ENCODE results near the gene TEN1. TPM values are rescaled to one million over a fixed set of nuclear protein-coding genes. Genes with fewer than 3 reads are reported as not detected.

The TEN1 gene
- total and polyA plus RNA-seq, 2 of the 4 experiments (the other 2 are of a cell fraction) = 14.7 to 17.9 TPM

GRCh38 chr17:76032780-76033108 is 53.7 kb downstream of the TEN1 start:
- Histone ChIP-seq H2BK120ac (ENCODE audit: low read depth, low read length) (no peak overlapping the region), H2BK20ac (ENCODE audit: low read depth, low read length) (no peak overlapping the region), H3K14ac (replicated peaks; ENCODE audit: low read depth, low read length) (no peak overlapping the region), H2AK5ac (ENCODE audit: low read depth, low read length) (no peak overlapping the region), H3K18ac (ENCODE audit: low read depth, low read length) (no peak overlapping the region), H3K4ac (ENCODE audit: low read depth, low read length) (no peak overlapping the region), H4K91ac (ENCODE audit: insufficient read depth, low read depth, low read length) (no peak overlapping the region), H4K5ac (ENCODE audit: low read depth, low read length) (no peak overlapping the region), H3K36me3 (ENCODE audit: control insufficient read depth, insufficient read depth, low read length) (0 out of 2 replicates have a peak, but pooled peaks cover 2% of the 10 kb centered on the region), H3K27me3 (ENCODE audit: control insufficient read depth, insufficient read depth, low read length) (no peaks in the 10 kb centered on the region), H3K4me3 (ENCODE audit: insufficient read depth, low read depth, low read length) (no peak overlapping the region), H3K9ac (ENCODE audit: low read depth, low read length) (no peak overlapping the region), H4K8ac (ENCODE audit: low read depth in 2 of 2, low read length in 2 of 2) (no peak overlapping the region), H3K4me2 (ENCODE audit: low read depth, low read length) (no peak overlapping the region), H2AK9ac (replicated peaks; ENCODE audit: low read depth, low read length, poor library complexity) (no peak overlapping the region), H2BK15ac (ENCODE audit: low read depth, low read length) (no peak overlapping the region), H2BK5ac (ENCODE audit: low read depth, low read length, poor library complexity, severe bottlenecking) (no peak overlapping the region), H3K9me1 (ENCODE audit: insufficient read depth, low read length) (no peaks in the 10 kb centered on the region; the same call in 1 of the 2 replicates), H4K20me1 (ENCODE audit: insufficient read depth, low read length) (no peaks in the 10 kb centered on the region), H3K27ac (ENCODE audit: insufficient read depth, low read length) (no peak overlapping the region), H2AFZ (replicated peaks; ENCODE audit: low read length, poor library complexity) (no peak overlapping the region), H3K4me1 (ENCODE audit: control insufficient read depth, insufficient read depth, low read length) (peaks cover 2% of the 10 kb centered on the region; the same call in 1 of the 2 replicates), H3K9me3 (ENCODE audit: control insufficient read depth, insufficient read depth, low read length) (no peaks in the 10 kb centered on the region), H3K23ac (ENCODE audit: low read depth, low read length) (no peak overlapping the region), H3K56ac (ENCODE audit: extremely low read depth, insufficient read depth, low read length) (no peak overlapping the region), H3K79me1 (ENCODE audit: low read depth in 1 of 2, low read length in 2 of 2) (no peaks in the 10 kb centered on the region)
- POLR2A ChIA-PET (ENCODE audit: unreplicated experiment) = no interaction called here
- DNase-seq (no peak), ATAC-seq (ENCODE audit: low read depth) (no peak)
- no TSS peak for BruUV-seq (replicated peaks)
- intact Hi-C loops (cut with micrococcal nuclease) (no loop called here), dilution Hi-C loops (cut with HindIII; ENCODE audit: low sequenced_read_pairs, unreplicated experiment) (no loop called here), in situ Hi-C loops (cut with MboI; ENCODE audit: low sequenced_read_pairs) (no loop called here)
- CTCF ChIA-PET = no interaction called here
- WGBS, 2 experiments (ENCODE audit: extremely low coverage in 2 of 2, insufficient read length in 1 of 2) = no CpG with 5 or more reads among the region's 5 CpGs
- TF ChIP-seq USF2 (IDR thresholded peaks at IDR 0.05; ENCODE audit: low read depth, low read length) (no peak), CEBPB (IDR thresholded peaks at IDR 0.05; ENCODE audit: low read depth, low read length) (no peak), RCOR1 (IDR thresholded peaks at IDR 0.05; ENCODE audit: insufficient replicate concordance, low read length) (no peak), BHLHE40 (IDR thresholded peaks at IDR 0.05; ENCODE audit: low read depth, low read length) (no peak), MAZ (IDR thresholded peaks at IDR 0.05; ENCODE audit: borderline replicate concordance, low read depth, low read length) (no peak), CHD1 (IDR thresholded peaks at IDR 0.05; ENCODE audit: low read depth, low read length) (no peak), MAFK (IDR thresholded peaks at IDR 0.05; ENCODE audit: low read depth, low read length) (no peak), NFE2L2 (IDR thresholded peaks at IDR 0.05; ENCODE audit: low read depth, low read length) (no peak)
- TF ChIP-seq, protein P1, sequence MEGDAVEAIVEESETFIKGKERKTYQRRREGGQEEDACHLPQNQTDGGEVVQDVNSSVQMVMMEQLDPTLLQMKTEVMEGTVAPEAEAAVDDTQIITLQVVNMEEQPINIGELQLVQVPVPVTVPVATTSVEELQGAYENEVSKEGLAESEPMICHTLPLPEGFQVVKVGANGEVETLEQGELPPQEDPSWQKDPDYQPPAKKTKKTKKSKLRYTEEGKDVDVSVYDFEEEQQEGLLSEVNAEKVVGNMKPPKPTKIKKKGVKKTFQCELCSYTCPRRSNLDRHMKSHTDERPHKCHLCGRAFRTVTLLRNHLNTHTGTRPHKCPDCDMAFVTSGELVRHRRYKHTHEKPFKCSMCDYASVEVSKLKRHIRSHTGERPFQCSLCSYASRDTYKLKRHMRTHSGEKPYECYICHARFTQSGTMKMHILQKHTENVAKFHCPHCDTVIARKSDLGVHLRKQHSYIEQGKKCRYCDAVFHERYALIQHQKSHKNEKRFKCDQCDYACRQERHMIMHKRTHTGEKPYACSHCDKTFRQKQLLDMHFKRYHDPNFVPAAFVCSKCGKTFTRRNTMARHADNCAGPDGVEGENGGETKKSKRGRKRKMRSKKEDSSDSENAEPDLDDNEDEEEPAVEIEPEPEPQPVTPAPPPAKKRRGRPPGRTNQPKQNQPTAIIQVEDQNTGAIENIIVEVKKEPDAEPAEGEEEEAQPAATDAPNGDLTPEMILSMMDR (conservative IDR thresholded peaks at IDR 0.05; ENCODE audit: low read depth, low read length) = no peak
